Stimulated activated CD4-positive, alpha-beta T cell treated with anti-CD3 and anti-CD28 coated beads, Interleukin-15, amount 100 ng/mL, for 1 hour (primary cell): ENCODE data around the gene TBL2.
"Not testable (repeated sequence)": the region's sequence is repeated elsewhere in the genome, so short reads cannot be mapped to it uniquely, and the experiment has no call there.

Experiments
- DNase-seq, 2 donors: peaks; one replicate each; pipeline ENCODE4 v3.0.0-alpha.2; 2020; ENCODE audit warnings: low read depth in 1 of 2, low spot score in 1 of 2

Gene TBL2

GRCh38 chr7:73570977-73571376, 7.4 kb downstream of the TBL2 start:
- no peak for DNase-seq

GRCh38 chr7:73570521-73570920, 7.9 kb downstream of the TBL2 start:
- DNase-seq, result no peak

GRCh38 chr7:73569042-73569608, 9.3 kb downstream of the TBL2 start:
- DNase-seq, result no peak

- no peak for DNase-seq
These were observed 10.3 kb downstream of the TBL2 start for GRCh38 chr7:73567846-73568685.

GRCh38 chr7:73567140-73567539, 11.2 kb downstream of the TBL2 start:
- DNase-seq, result no peak

GRCh38 chr7:73566431-73566830, 11.9 kb downstream of the TBL2 start:
- DNase-seq, result not testable (repeated sequence)

GRCh38 chr7:73565675-73566340, 12.6 kb downstream of the TBL2 start:
- DNase-seq, result no peak

- no peak for DNase-seq
These were observed 18.1 kb downstream of the TBL2 start for GRCh38 chr7:73560109-73560835.

- peak; percentile 65 to 68 for DNase-seq
These were observed 20.8 kb downstream of the TBL2 start, which contains the start of gene BCL7B for GRCh38 chr7:73557397-73558257. Gene BCL7B (minus strand): TSS chr7:73557690. CDS start chr7:73557578, 112 bp downstream.

- peak; percentile 83 to 85 for DNase-seq
These were observed 21.3 kb downstream of the TBL2 start for GRCh38 chr7:73557108-73557396.

- DNase-seq, result no peak
These were observed 21.9 kb downstream of the TBL2 start for GRCh38 chr7:73556208-73557107.

GRCh38 chr7:73555411-73555982, 22.9 kb downstream of the TBL2 start:
- no peak for DNase-seq

GRCh38 chr7:73550093-73550492, 28.3 kb downstream of the TBL2 start:
- not testable (repeated sequence) for DNase-seq

- no peak for DNase-seq
These were observed 29.2 kb downstream of the TBL2 start for GRCh38 chr7:73549176-73549575.

- DNase-seq, result no peak
These were observed 30.5 kb downstream of the TBL2 start for GRCh38 chr7:73547841-73548240.

- no peak for DNase-seq
These were observed 33.7 kb downstream of the TBL2 start for GRCh38 chr7:73544678-73545077.

- no peak for DNase-seq
These were observed 36.7 kb downstream of the TBL2 start for GRCh38 chr7:73541722-73542121.

- no peak for DNase-seq
These were observed 38.7 kb downstream of the TBL2 start for GRCh38 chr7:73539709-73540108.

GRCh38 chr7:73538510-73538909, 39.9 kb downstream of the TBL2 start:
- DNase-seq, result not testable (repeated sequence)
